Hepatocyte (in vitro differentiated cells): Measurements from ENCODE around the gene DNAJC25. TPM values are rescaled to one million over a fixed set of nuclear protein-coding genes. Genes with fewer than 3 reads are reported as not detected.

Experiments used
- DNase-seq: peaks from one replicate; pipeline ENCODE4 v3.0.0-alpha.2; 2016; ENCODE audit warnings: low spot score
- H2AFZ ChIP-seq: fragments of 200-600 bp; sonication (generic); 2 replicates; pipeline ENCODE4 v1.6.0; 2016; ENCODE audit warnings: antibody characterized with exemption, mild to moderate bottlenecking
- H3K27ac ChIP-seq: fragments of 200-600 bp; sonication (generic); 2 replicates; pipeline ENCODE4 v1.5.1; 2016; ENCODE audit warnings: mild to moderate bottlenecking
- H3K27me3 ChIP-seq: fragments of 200-600 bp; sonication (generic); 2 replicates; pipeline ENCODE4 v1.6.1; 2016
- H3K36me3 ChIP-seq: fragments of 200-600 bp; sonication (generic); replicated peaks from 2 replicates; pipeline ENCODE4 v1.5.1; 2016; ENCODE audit warnings: low read depth; ENCODE audit not compliant: insufficient read depth
- H3K4me1 ChIP-seq: fragments of 200-600 bp; sonication (generic); 2 replicates; pipeline ENCODE4 v1.5.1; 2016; ENCODE audit warnings: mild to moderate bottlenecking, moderate library complexity; ENCODE audit not compliant: insufficient read depth
- H3K4me2 ChIP-seq: fragments of 200-600 bp; sonication (generic); 2 replicates; pipeline ENCODE4 v1.6.0; 2016
- H3K4me3 ChIP-seq: fragments of 200-600 bp; sonication (generic); 2 replicates; pipeline ENCODE4 v1.5.1; 2016; ENCODE audit warnings: mild to moderate bottlenecking
- H3K79me2 ChIP-seq: fragments of 200-600 bp; sonication (generic); 2 replicates; pipeline ENCODE4 v1.6.0; 2017; ENCODE audit warnings: mild to moderate bottlenecking
- H3K9me2 ChIP-seq: fragments of 200-600 bp; sonication (generic); replicated peaks from 2 replicates; pipeline ENCODE4 v1.6.0; 2017; ENCODE audit warnings: mild to moderate bottlenecking; ENCODE audit not compliant: insufficient read depth
- H3K9me3 ChIP-seq: fragments of 200-600 bp; sonication (generic); 2 replicates; pipeline ENCODE4 v1.5.1; 2016; ENCODE audit warnings: low read depth, mild to moderate bottlenecking
- H4K20me1 ChIP-seq: fragments of 200-600 bp; sonication (generic); 2 replicates; pipeline ENCODE4 v1.6.0; 2016; ENCODE audit warnings: mild to moderate bottlenecking; ENCODE audit not compliant: insufficient read depth, poor library complexity, severe bottlenecking
- EZH2 ChIP-seq: fragments of 200-600 bp; sonication (generic); IDR thresholded peaks from 2 replicates; pipeline ENCODE4 v1.6.1; 2016; ENCODE audit warnings: antibody characterized with exemption, mild to moderate bottlenecking, borderline replicate concordance
- EZH2phosphoT487 ChIP-seq: fragments of 200-600 bp; sonication (generic); IDR thresholded peaks from one replicate; pipeline ENCODE4 v1.6.1; 2018; ENCODE audit warnings: antibody characterized with exemption, mild to moderate bottlenecking, low read depth, moderate library complexity; ENCODE audit not compliant: unreplicated experiment, severe bottlenecking
- WGBS: methylation state at CpG from one replicate; pipeline ENCODE4 v1.1.6; 2016; ENCODE audit warnings: low lambda C conversion rate; ENCODE audit errors: missing lambda C conversion rate; 5-methylcytosine and 5-hydroxymethylcytosine counted together
- polyA plus RNA-seq: library from polyadenylated mRNA; unstranded; fragments of >200 nt; fragmentation: Nextera tagmentation; extraction: Ambion mirVana; gene quantifications from 2 replicates; pipeline ENCODE4 v1.2.1, GENCODE V29; 2016
- total RNA-seq: library from RNA; depleted of rRNA; stranded (reverse); fragments of >200 nt; gene quantifications from 2 replicates; pipeline ENCODE4 v1.2.3, GENCODE V29; 2014
- TF ChIP-seq, protein P1 (sequence below): fragments of 200-600 bp; sonication (generic); IDR thresholded peaks from 2 replicates; pipeline ENCODE4 v1.5.1; 2016; ENCODE audit warnings: antibody characterized with exemption, mild to moderate bottlenecking; ENCODE audit not compliant: poor library complexity

DNAJC25 gene
- total and polyA plus RNA-seq, 2 experiments from 2014 or later: 16.1 to 19.8 TPM

DNA sequence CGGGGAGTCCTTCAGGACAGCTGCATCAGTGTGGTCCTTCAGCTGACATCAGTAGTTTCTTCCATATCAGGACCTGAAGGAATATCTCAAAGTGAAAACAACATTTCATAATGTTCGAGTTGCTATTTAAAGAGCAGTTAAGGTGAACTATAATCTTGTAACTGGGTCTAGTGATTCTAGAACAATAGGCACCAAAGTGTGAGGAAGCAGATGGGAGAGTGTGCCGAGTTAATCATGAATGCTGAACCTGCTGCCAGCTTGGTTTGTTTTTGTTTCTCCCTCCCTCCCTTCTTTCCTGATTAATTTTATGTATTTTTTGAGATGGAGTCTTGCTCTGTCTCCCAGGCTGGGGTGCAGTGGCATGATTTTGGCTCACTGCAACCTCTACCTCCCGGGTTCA is 28.1 kb upstream of the DNAJC25 start:
- DNase-seq: no peak
- Histone ChIP-seq H3K36me3 (no peaks in the 10 kb centered on the region), H3K9me3 (no peaks in the 10 kb centered on the region), H3K27me3 (no peaks in the 10 kb centered on the region), H2AFZ (no peak overlapping the region), H3K4me3 (no peak overlapping the region), H3K4me1 (peaks cover 22% of the 10 kb centered on the region), H4K20me1 (no peaks in the 10 kb centered on the region), H3K79me2 (no peaks in the 10 kb centered on the region), H3K27ac (no peak overlapping the region), H3K4me2 (no peak overlapping the region), H3K9me2 (no peaks in the 10 kb centered on the region)
- TF ChIP-seq EZH2phosphoT487 (no peak), EZH2 (no peak)
- TF ChIP-seq, protein P1, sequence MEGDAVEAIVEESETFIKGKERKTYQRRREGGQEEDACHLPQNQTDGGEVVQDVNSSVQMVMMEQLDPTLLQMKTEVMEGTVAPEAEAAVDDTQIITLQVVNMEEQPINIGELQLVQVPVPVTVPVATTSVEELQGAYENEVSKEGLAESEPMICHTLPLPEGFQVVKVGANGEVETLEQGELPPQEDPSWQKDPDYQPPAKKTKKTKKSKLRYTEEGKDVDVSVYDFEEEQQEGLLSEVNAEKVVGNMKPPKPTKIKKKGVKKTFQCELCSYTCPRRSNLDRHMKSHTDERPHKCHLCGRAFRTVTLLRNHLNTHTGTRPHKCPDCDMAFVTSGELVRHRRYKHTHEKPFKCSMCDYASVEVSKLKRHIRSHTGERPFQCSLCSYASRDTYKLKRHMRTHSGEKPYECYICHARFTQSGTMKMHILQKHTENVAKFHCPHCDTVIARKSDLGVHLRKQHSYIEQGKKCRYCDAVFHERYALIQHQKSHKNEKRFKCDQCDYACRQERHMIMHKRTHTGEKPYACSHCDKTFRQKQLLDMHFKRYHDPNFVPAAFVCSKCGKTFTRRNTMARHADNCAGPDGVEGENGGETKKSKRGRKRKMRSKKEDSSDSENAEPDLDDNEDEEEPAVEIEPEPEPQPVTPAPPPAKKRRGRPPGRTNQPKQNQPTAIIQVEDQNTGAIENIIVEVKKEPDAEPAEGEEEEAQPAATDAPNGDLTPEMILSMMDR: no peak
- 84% methylated on average over 4 of the region's 4 CpGs for WGBS

DNA sequence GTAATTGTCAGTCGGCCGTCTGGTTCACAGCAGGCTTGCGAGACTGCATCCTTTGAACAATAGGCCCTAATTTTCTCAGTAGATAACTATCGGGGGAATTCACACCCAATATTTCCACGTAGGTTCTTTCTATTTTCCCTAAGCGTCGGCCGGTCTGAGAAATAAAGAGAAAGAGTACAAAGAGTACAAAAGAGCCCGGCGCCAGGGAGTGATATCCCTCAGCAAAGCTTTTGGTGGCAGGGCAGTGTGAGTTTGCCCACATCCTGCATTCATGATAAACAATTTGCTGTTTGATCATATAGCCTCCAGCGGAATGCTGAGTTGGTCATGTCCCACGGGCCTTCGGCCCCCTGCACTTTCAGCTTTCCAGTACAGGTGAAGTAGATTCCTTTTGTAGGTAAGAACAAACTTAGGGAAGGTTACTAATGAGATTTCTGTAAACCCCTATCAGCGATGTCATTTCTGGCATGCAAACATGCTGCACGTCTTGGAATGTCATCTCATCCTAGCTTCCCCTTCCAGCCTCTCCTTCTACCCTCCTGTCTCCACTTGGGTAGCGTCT is 27.0 kb upstream of the DNAJC25 start:
- 70% methylated on average over 16 of the region's 16 CpGs for WGBS
- no peaks in the 10 kb centered on the region for H3K9me2 ChIP-seq
- DNase-seq: no peak
- TF ChIP-seq EZH2 (no peak), EZH2phosphoT487 (no peak)
- TF ChIP-seq, protein P1: no peak
- H3K4me1 ChIP-seq: peaks cover 22% of the 10 kb centered on the region
- H3K79me2 ChIP-seq: no peaks in the 10 kb centered on the region
- H3K4me2 ChIP-seq: peak overlapping the region; percentile 25
- no peaks in the 10 kb centered on the region for H3K36me3 ChIP-seq
- no peaks in the 10 kb centered on the region for H3K9me3 ChIP-seq
- H4K20me1 ChIP-seq: no peaks in the 10 kb centered on the region
- H2AFZ ChIP-seq: no peak overlapping the region
- H3K4me3 ChIP-seq: no peak overlapping the region
- peak overlapping the region; percentile 29 for H3K27ac ChIP-seq
- H3K27me3 ChIP-seq: no peaks in the 10 kb centered on the region

DNA sequence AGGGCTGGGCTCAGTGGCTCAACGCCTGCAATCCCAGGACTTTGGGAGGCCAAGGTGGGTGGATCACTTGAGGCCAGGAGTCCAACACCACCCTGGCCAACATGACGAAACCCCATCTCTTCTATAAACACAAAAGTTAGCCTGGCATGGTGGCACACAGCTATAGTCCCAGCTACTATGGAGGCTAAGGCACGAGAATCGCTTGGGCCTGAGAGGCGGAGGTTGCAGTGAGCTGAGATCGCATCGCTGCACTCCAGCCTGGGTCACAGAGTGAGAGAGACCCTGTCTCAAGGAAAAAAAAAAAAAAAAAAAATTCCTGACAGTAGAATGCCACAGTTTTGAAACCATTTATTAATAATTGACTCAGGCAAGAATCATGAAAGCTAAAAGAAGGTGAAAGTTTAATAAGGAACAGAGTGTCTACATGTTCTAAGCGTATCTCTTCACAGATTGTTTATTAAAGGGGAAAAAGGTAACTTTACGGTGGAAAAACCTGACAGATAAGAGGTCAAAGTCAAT is 26.0 kb upstream of the DNAJC25 start:
- Histone ChIP-seq H3K27me3 (no peaks in the 10 kb centered on the region), H3K4me3 (no peak overlapping the region), H3K36me3 (no peaks in the 10 kb centered on the region), H3K27ac (peak overlapping the region; percentile 29), H3K9me2 (no peaks in the 10 kb centered on the region), H2AFZ (no peak overlapping the region), H3K4me2 (peak overlapping the region; percentile 25), H3K79me2 (no peaks in the 10 kb centered on the region), H3K4me1 (peaks cover 22% of the 10 kb centered on the region), H3K9me3 (no peaks in the 10 kb centered on the region), H4K20me1 (no peaks in the 10 kb centered on the region)
- TF ChIP-seq EZH2phosphoT487 (no peak), EZH2 (no peak)
- TF ChIP-seq, protein P1: no peak
- DNase-seq: peak; percentile 24
- whole genome bisulfite sequencing: 70% methylated on average over 9 of the region's 9 CpGs
